GM19372 (cell line): ENCODE results near the gene TMTC3.
A peak's percentile ranks its signal among the peaks of the same experiment; 100 is the strongest.
"Not testable (repeated sequence)": the region's sequence is repeated elsewhere in the genome, so short reads cannot be mapped to it uniquely, and the experiment has no call there.

ENCODE experiments used
- ATAC-seq: cut with Tn5 transposase; IDR thresholded peaks from one replicate; pipeline ENCODE4 v1.9.1; 2021; ENCODE audit warnings: mild to moderate bottlenecking, low read depth, moderate library complexity; ENCODE audit not compliant: unreplicated experiment

The TMTC3 gene

DNA sequence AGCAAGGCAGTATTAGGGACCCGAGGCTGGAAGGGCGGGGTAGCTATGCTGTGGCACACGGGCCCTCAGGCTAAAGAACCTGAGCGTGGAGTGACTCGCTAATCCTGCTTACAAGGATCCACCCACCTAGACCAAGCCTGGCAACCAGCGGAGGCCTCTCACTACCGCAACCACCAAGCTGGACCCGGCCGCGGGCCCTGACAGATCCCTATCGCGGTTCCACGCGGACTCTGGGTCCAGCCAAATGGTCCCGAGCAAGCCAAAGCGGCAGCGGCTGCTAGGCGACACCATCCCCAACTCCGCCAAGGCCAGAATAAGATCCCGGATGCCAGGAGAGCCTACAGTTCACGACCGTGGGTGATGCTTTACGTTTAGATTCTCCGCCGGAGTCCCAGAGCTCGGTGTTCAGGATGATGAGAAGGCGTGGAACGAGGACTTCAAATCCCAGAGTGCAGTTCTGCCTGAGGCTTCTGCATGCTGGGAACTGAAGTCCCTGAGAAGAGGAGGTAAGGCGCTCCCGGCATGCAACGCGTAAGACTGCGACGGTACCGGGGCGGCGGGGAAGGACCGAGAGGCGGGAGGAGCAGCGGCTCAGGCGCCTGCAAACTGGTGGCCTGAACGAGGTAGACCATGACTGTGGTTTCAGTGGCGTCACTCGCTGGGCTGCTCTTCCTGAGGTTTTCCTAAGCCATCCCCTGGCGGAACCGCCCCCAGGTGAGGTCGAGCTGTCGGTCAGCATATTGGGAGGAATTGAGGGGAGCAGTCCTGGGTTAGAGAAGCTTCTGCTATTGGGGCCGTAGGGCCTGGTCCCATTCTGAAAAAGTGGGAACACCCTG is at the start of gene TMTC3, which contains the start of gene CEP290:
Gene TMTC3 (plus strand): TSS at position 534 of the 836 bp plus-strand sequence. CDS start 6,009 bp downstream, outside the sequence.
Gene CEP290 (minus strand): TSS at position 315 of the 836 bp plus-strand sequence. CDS start 781 bp downstream, outside the sequence.
- peak; percentile 93 for ATAC-seq

DNA sequence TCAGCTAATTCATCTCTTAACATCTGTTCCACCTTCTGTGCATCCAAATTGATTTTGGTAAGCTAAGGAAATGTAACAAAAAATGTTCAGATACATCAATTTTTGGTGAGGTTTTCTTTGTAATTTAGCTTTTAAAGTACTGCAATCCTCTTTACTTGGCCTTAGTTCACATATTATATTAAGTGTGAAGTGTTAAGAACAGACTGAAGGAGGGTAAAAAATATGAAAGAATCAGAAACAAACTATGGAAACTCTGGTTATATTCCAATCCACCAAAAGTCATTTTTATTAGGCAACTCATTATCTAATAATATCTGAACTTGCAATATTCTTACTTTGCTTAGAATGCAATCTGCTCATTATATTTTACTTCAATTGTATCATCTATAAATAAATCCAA is 49.3 kb upstream of the TMTC3 start:
- no peak for ATAC-seq

DNA sequence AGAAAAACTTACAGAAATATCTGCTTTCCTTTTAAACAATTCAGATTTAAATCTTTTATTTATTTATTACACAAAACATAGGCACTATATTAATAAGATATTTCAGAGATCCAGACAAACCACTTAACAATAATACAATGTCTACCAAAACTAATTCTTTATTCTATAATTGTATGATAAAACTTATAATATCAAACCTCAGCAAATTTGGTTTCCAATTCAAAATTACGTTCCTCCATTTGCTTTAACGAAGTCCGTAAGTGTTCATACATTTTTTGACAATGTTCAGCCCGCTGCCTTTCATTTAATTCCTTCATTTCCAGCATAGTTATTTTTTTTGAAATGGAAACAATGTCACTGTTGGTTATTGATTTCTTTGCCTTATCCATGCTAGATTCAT is 48.5 kb upstream of the TMTC3 start:
- ATAC-seq, result no peak

DNA sequence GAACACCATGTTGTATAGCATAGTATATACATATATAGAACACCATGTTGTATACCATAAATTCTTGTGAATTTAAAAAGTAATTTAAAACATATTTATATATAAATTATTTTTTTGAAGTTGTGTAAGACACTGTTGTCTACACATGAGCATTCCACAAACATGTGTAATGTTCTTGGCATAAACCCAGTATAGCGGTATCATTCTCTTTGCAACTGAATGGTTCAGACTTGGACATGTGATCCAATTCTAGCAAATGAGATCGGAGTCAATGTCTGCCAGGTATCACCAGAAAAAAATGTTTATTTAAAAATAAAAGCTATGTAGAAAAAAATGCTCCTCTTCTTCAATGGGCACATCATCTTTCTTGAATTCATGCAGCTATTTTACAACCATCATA is 34.1 kb upstream of the TMTC3 start:
- no peak for ATAC-seq

DNA sequence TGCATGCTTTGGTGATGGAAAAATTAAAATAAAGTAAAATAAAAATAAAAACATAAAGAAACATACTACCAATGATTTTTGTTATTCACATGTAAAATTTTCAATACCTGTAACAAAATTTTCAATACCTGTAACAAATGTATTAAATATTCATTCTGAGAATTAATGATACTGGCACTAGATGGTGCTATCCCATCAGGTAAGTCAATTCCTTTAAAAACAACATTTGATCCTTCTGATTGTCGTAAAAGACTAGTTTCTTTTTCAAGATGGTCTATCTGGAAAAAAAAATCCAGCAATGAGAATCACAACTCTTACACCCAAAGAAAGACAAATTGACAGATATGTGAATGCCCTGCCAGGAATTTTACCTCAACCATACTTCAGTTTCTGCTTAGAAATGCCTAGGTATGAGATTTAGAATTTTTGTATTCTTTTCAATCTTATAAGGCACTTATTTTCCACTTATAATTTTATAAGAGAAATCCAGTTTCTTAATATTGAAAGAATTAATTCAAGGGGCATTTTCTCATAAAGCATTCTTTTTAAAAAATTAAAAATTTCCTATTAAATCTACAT is 30.9 kb upstream of the TMTC3 start:
- no peak for ATAC-seq

DNA sequence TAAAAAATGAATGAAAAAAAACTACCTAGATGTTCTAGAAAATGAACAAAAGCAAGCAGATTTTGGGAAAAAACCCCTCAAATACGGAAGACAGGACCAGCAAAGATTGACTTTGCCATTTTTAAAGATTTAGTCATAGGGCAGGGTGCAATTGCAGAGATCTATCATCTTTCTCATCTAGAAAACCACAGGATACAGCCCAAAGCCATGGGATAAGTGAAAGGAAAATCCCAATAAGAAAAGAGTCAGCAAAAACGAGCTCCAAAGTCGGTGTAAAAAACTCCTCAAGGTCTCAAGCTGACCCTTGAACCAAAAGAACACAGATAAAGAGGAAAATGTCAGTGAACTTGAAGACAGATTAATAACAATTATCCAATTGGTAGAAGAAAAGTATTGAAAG is 28.2 kb upstream of the TMTC3 start:
- ATAC-seq, result no peak

DNA sequence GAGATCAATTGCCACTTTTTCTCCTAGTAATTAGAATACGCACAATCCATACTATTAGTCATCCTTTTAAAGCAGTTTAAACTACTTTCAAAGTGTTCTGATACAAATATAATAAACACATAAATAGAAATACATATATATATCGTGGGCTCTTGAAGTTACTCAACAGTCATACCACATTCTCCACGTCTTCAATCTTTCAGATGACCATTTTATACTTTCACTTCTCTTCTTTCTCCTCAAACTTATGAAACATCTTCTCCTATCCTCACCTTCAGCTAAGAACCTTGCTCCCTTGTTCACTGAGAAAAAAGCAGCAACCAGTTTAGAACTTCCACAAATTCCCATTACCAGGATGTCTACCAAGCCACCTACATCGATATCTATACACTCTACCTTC is 19.4 kb upstream of the TMTC3 start:
- no peak for ATAC-seq

DNA sequence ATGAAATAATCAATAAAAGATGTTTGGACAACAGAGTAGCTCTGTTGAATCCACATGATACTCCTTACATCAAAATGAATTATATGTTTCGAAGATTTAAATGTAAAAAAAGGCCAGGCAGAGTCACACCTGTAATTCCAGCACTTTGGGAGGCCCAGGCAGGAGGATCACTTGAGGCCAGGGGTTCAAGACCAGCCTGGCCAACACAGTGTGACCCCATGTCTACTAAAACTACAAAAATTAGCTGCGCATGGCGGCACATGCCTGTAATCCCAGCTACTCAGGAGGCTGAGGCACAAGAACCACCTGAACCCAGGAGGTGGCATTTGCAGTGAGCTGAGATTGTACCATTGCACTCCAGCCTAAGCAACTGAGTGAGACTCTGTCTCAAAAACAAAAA is 15.0 kb upstream of the TMTC3 start:
- ATAC-seq, result no peak

DNA sequence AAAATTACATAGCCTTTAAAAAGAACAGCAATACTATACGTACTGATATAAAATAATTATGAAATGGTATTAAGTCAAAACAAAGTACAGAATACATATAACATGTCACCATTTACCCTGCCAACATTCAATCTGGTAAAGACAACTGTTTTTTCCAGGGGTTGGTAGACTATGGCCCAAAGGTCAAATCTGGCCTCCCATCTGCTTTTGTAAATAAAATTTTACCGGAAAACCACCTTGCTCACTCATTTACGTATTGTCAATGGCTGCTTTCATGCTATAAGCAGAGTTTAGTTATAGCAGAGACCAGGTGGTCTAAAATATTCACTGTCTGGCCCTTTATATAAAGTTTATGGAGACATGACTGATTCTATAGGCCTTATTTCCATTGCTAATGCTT is 14.3 kb upstream of the TMTC3 start:
- no peak for ATAC-seq

DNA sequence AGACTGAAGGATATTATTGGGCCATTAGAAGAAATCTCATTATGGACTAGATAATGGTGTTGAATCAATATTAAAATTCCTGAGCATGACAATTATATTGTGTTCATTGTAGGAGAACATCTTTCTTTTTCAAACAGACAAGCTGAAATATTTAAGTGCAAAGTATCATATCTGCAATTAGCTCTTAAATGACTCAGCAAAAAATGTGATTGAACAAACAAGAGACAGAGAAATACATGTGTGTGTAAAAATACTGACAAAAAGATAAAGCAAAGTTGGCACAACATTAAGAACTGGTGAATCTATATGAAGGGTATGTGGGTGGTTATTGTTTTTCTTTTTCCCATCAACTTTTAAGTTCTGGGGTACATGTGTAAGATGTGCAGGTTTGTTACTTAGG is 9.7 kb upstream of the TMTC3 start:
- ATAC-seq, result no peak

DNA sequence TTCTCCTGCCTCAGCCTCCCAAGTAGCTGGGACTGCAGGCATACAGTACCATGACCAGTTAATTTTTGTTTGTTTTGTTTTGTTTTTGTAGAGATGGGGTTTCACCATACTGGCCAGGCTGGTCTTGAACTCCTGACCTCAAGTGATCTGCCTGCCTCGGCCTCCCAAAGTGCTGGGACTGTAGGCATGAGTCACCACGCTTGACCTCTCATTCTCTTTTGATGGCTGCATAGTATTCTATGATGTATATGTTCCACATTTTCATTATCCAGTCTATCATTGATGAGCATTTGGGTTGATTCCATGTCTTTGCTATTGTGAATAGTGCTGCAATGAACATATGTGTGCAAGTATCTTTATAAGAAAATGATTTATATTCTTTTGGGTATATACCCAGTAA is 8.9 kb upstream of the TMTC3 start:
- not testable (repeated sequence) for ATAC-seq

DNA sequence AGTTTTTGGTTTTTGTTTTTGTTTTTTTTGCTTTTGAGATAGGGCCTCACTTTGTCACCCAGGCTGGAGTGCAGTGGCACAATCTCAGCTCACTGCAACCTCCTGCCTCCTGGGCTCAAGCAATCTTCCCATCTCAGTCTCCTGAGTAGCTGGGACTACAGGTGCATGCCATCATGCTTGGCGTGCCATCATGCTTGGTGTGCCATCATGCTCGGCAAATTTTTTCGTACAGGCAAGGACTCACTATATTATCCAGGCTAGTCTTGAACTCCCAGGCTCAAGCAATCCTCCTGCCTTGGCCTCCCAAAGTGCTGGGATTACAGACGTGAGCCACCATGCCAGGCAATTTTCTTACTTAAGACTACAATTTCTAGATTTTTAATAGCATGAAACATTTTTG is 2.4 kb upstream of the TMTC3 start:
- not testable (repeated sequence) for ATAC-seq

DNA sequence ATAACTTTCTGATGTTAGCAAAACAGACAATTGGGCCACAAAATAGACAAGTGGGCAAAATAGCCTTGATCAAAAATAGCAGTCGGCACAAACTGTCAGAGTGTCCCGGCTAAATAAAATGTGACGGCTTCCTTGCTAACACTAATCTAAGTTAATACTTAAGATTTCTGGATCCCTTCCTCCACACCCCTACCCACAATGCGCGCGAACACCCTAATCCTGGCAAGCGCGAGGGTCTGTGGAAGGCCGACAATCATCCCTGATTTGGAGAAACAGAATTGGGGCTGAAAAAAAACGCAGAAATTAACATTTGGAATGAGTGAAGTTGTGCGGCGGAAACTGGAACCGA is 708 bp upstream of the TMTC3 start:
- no peak for ATAC-seq

DNA sequence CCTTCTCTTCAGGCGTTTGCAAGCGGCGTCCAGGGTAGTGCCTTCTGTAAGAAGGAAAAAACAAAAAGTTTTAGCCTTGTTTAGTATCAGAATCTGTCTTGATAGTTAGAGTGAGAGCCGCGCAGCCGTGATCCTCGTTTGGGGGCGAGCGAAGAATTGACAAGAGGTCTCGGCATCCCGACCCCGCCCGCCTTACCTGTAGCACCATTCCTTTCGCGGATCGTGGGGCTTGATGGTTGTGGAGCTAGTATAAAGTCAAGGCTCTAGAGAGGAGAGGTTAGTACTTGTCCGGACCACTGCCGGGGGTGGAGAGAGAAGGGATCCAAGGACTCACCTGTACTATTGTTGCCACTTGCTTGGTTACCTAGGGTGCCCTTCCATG is 494 bp downstream of the TMTC3 start:
- peak; percentile 0 for ATAC-seq

DNA sequence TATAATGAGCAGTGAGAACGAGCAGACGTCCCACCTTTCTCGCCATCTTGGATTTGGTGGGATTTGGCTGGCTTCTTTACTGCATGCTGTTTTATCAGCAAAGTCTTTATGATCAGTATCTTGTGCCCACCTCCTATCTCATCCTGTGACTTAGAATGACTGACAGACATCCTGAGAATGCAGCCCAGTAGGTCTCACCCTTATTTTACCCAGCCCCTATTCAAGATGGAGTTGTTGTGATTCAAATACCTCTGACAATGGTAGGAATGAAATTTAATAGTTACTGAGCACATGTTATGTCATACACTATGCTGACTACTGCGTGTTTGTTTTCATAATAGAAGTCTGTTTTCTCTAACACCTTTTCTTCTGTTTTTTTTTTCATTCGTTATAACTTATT is 1.9 kb downstream of the TMTC3 start:
- no peak for ATAC-seq

DNA sequence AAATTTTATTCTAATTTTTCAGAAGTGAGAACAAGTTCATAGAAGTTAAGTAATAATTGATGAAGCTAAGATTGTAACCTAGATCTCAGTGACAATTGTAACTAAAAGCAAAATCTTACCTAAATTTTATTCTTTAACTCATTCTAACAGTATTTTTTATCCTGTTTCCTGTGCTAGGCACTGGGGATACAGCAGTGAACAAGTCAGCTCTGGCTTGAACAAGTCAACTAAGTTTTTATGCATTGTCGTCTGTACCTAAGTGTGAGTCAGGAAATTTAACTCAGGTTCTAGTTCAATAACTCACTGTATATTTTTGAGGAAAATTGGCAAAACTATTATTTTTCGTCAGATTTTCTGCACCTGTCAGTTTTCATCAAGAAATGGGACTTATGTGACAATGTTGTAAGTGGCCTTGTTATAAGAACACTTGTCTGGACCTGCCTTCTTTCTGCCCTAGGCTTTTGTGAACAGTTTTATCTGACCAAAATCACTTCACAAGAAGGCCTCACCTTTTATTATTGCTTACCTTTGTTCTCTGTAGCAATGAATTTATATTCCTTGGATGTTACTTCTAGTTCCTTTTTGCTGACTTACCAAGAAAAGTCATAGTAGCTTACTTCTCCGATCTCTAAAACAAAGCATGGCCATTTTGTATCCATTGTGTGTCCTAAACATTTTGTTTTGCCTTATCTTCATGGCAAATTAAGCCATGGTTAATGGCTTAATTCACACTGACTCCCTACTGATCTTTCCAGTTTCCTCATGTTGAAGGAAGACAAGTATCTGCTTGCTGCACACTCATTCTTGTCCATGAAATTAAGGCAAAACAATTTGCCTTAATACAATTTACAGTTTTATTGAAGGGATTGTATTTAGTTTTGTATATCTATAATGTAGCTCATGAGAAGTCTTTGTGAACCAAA is 2.7 kb downstream of the TMTC3 start:
- no peak for ATAC-seq

DNA sequence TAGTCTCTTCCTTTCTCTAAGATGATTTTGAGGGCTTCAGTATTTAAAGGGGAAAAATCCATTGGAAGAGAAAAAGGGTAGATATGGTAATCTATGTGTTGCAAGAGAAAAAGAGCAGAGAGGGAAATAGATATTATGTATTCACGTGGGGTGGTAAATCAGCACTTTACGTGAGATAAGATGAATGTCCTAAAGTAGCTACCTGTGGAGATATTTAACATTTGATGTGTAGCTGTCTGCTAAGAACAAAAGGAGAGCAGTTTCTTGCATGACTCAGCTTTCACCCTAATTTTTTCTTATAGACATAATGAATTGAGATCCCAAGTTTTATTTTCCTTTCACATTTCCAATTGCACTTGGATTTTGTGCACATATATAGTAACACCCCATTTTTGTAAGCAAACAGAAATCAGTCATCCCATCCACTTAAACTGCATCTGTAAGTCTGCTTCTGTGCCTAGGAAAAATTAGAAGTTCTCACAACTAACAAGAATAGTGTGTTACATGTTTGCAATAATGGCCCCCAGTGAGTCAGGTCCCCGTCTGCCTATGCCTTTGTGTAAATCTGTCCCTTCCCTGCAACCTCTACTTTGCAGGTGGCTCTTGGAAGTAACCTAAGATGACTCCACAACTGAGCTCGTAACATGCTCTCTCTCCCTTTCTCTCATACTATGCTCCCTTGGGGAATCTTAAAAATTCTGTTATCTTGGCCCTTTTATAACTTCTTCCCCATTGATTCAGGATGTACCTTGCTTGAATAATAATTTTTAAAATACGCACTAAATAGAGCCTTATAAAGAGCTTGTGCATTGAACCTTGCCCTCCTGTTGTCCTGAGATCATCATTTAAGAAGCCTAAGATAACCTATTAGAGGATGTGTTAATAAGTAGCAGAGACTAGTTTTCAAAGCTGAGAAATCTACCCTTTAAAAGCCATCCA is 3.7 kb downstream of the TMTC3 start:
- no peak for ATAC-seq

DNA sequence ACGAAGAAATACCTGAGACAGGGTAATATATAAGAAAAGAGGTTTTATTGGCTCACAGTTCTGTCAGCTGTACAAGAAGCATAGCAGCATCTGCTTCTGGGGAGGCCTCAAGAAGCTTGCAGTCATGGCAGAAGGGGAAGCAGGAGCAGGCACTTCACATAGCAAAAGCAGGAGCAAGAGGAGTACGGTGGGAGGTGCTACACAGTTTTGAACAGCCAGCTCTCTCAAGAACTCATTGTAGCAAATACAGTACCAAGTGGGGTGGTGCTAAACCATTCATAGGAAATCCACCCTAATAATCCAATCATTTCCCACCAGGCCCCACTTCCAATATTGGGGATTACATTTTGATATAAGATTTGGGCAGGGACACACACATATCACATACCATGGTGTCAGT is 8.0 kb downstream of the TMTC3 start:
- no peak for ATAC-seq

DNA sequence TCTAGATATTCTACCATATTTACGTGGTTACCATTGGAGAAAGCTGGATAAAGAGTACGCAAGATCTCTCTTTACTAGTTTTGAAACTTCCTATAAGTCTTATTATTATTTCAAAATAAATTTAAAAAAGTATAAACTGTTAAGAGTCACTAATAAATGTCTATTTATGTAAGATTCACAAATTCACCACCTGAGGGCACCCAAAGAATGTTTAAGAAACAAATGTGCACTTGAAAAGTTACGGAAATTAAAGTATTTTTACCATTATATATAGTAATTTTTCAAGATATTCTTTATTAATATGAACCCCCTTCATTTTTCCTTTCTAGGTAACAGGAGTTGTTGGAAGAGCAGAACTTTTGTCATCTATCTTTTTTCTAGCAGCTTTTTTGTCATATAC is 11.9 kb downstream of the TMTC3 start:
- no peak for ATAC-seq

DNA sequence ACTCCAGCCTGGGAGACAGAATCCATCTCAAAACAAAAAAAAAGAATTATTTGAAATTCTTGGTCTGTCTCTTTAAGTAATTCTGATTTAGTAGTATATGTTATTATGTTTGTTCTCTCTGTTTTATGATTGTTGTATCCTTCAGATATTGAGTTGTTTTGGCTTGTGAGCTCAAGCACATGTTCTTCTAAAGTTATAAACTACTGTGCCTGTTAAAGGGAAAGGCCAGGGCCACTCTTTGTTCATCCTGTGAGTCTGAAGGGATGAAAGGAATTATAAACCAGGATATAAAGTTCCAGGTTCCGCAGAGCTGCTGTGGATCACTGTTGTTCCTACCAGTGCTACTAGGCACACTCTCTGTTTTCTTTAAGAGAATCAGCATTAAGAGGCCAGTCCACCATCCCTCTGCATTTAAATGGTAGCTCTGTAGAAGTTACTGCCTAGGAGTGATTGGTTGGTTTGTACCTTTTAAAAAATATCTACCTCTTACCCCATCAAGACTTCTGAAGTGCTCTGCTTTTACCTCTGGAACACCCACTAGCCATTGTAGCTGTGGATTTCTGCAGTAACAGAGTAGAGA is 14.1 kb downstream of the TMTC3 start:
- no peak for ATAC-seq
